HG02943 (cell line): ENCODE data around the gene CYB5R3.
A peak's percentile ranks its signal among the peaks of the same experiment; 100 is the strongest.
"Not testable (repeated sequence)": the region's sequence is repeated elsewhere in the genome, so short reads cannot be mapped to it uniquely, and the experiment has no call there.

Source experiments
- ATAC-seq: cut with Tn5 transposase; IDR thresholded peaks from one replicate; pipeline ENCODE4 v1.9.1; 2021; ENCODE audit warnings: mild to moderate bottlenecking, low read depth, moderate library complexity; ENCODE audit not compliant: unreplicated experiment

CYB5R3 gene

GRCh38 chr22:42679691-42680090 lies 30.5 kb upstream of the CYB5R3 start:
- ATAC-seq = no peak

- no peak for ATAC-seq
These were observed 29.7 kb upstream of the CYB5R3 start for GRCh38 chr22:42678894-42679293.

GRCh38 chr22:42677936-42678335 lies 28.7 kb upstream of the CYB5R3 start:
- not testable (repeated sequence) for ATAC-seq

GRCh38 chr22:42676059-42676607 lies 26.9 kb upstream of the CYB5R3 start:
- no peak for ATAC-seq

GRCh38 chr22:42673898-42674401 lies 24.8 kb upstream of the CYB5R3 start:
- ATAC-seq = no peak

GRCh38 chr22:42673071-42673470 lies 23.9 kb upstream of the CYB5R3 start:
- not testable (repeated sequence) for ATAC-seq

GRCh38 chr22:42670921-42671709 lies 21.9 kb upstream of the CYB5R3 start:
- no peak for ATAC-seq

GRCh38 chr22:42670046-42670445 lies 20.9 kb upstream of the CYB5R3 start:
- no peak for ATAC-seq

- ATAC-seq = not testable (repeated sequence)
These were observed 17.2 kb upstream of the CYB5R3 start for GRCh38 chr22:42666393-42666792.

- ATAC-seq = no peak
These were observed 16.0 kb upstream of the CYB5R3 start for GRCh38 chr22:42664976-42665831.

GRCh38 chr22:42661985-42662831 lies 13.0 kb upstream of the CYB5R3 start:
- ATAC-seq = no peak

- ATAC-seq = no peak
These were observed 7.4 kb upstream of the CYB5R3 start for GRCh38 chr22:42656578-42656977.

GRCh38 chr22:42655693-42656092 lies 6.5 kb upstream of the CYB5R3 start:
- peak; percentile 64 for ATAC-seq

GRCh38 chr22:42654436-42655073 lies 5.4 kb upstream of the CYB5R3 start:
- no peak for ATAC-seq

- ATAC-seq = no peak
These were observed 4.8 kb upstream of the CYB5R3 start for GRCh38 chr22:42653999-42654398.

GRCh38 chr22:42651134-42651533 lies 1.9 kb upstream of the CYB5R3 start:
- no peak for ATAC-seq

- ATAC-seq = peak; percentile 20
These were observed 585 bp downstream of the CYB5R3 start for GRCh38 chr22:42648368-42649245.

GRCh38 chr22:42648017-42648367 lies 1.2 kb downstream of the CYB5R3 start:
- no peak for ATAC-seq
